PC-3 (cell line): ENCODE measurements around the gene TPCN2. TPM values are rescaled to one million over a fixed set of nuclear protein-coding genes. Genes with fewer than 3 reads are reported as not detected.

Source experiments
- ATAC-seq: fragments of 200-7000 bp; cut with Tn5 transposase; 2 replicates; pipeline ENCODE4 v1.9.1; 2020; ENCODE audit warnings: mild to moderate bottlenecking, moderate library complexity
- BruUV-seq: library from RNA; stranded (reverse); fragments of 400-500 nt; replicated peaks from 2 replicates; lab custom pipeline; 2021; lab: Mats Ljungman, UMichigan
- CTCF ChIA-PET: fragments of 300-600 bp; sonication (Branson Sonifier 250); formaldehyde crosslinking; loops from one replicate; lab custom pipeline; 2022; ENCODE audit warnings: antibody characterized with exemption; lab: Charles Lee
- POLR2A ChIA-PET: fragments of 300-600 bp; sonication (Branson Sonifier 250); formaldehyde crosslinking; loops from one replicate; lab custom pipeline; 2022; ENCODE audit warnings: antibody characterized with exemption; ENCODE audit not compliant: unreplicated experiment; lab: Charles Lee
- DNase-seq: peaks from one replicate; pipeline ENCODE4 v3.0.0-alpha.2; 2015
- H2AFZ ChIP-seq: fragments of 300-600 bp; sonication (generic); 2 replicates; pipeline ENCODE4 v1.6.0; 2016; ENCODE audit warnings: antibody characterized with exemption, low read length
- H3F3A ChIP-seq: fragments of 300-600 bp; sonication (generic); one replicate; pipeline ENCODE4 v1.6.0; 2017; ENCODE audit warnings: antibody characterized with exemption, low read length, control low read depth, mild to moderate bottlenecking; ENCODE audit not compliant: unreplicated experiment
- H3K27ac ChIP-seq: fragments of 300-600 bp; sonication (generic); 2 replicates; pipeline ENCODE4 v1.5.1; 2016; ENCODE audit warnings: mild to moderate bottlenecking, low read length
- H3K27me3 ChIP-seq: fragments of 300-600 bp; sonication (generic); 2 replicates; pipeline ENCODE4 v1.6.1; 2016; ENCODE audit warnings: low read length, mixed read lengths
- H3K36me3 ChIP-seq: fragments of 300-600 bp; sonication (generic); 2 replicates; pipeline ENCODE4 v1.6.1; 2016; ENCODE audit warnings: low read depth, mixed run types, low read length, mixed read lengths
- H3K4me1 ChIP-seq: fragments of 300-600 bp; sonication (generic); 2 replicates; pipeline ENCODE4 v1.5.1; 2016; ENCODE audit warnings: low read length; ENCODE audit not compliant: insufficient read depth
- H3K4me2 ChIP-seq: fragments of 300-600 bp; sonication (generic); 2 replicates; pipeline ENCODE4 v1.6.0; 2016; ENCODE audit warnings: low read length
- H3K4me3 ChIP-seq: fragments of 300-600 bp; sonication (generic); 2 replicates; pipeline ENCODE4 v1.5.1; 2016; ENCODE audit warnings: mild to moderate bottlenecking, low read length, mixed read lengths
- H3K79me2 ChIP-seq: fragments of 300-600 bp; sonication (generic); 2 replicates; pipeline ENCODE4 v1.6.1; 2017; ENCODE audit warnings: low read length, mixed read lengths
- H3K9ac ChIP-seq: fragments of 300-600 bp; sonication (generic); 2 replicates; pipeline ENCODE4 v1.6.0; 2016; ENCODE audit warnings: mild to moderate bottlenecking, low read length
- H3K9me2 ChIP-seq: fragments of 300-600 bp; sonication (generic); replicated peaks from 2 replicates; pipeline ENCODE4 v1.6.1; 2016; ENCODE audit warnings: mixed run types, low read length, mixed read lengths
- H3K9me3 ChIP-seq: fragments of 300-600 bp; sonication (generic); 2 replicates; pipeline ENCODE4 v1.6.1; 2016; ENCODE audit warnings: low read length, mixed read lengths
- H4K20me1 ChIP-seq: fragments of 300-600 bp; sonication (generic); 2 replicates; pipeline ENCODE4 v1.6.1; 2016; ENCODE audit warnings: low read length, mixed read lengths
- EZH2 ChIP-seq: fragments of 300-600 bp; sonication (generic); IDR thresholded peaks from one replicate; pipeline ENCODE4 v1.6.1; 2017; ENCODE audit warnings: antibody characterized with exemption, mild to moderate bottlenecking, low read length; ENCODE audit not compliant: unreplicated experiment
- EZH2phosphoT487 ChIP-seq: fragments of 300-600 bp; sonication (generic); IDR thresholded peaks from 2 replicates; pipeline ENCODE4 v1.6.1; 2018; ENCODE audit warnings: mild to moderate bottlenecking, antibody characterized with exemption, low read length, borderline replicate concordance
- intact Hi-C: fragments of 100-400 bp; cut with micrococcal nuclease; formaldehyde crosslinking; loops from 2 replicates; pipeline ENCODE4 v1.9.0; 2023
- total RNA-seq: library from RNA; depleted of rRNA; stranded (reverse); fragments of >200 nt; gene quantifications from 2 replicates; pipeline ENCODE4 v1.2.3, GENCODE V29; 2014
- TF ChIP-seq, protein P1 (sequence below): fragments of 300-600 bp; sonication (generic); conservative IDR thresholded peaks from 2 replicates; pipeline ENCODE4 v1.5.1; 2017; ENCODE audit warnings: antibody characterized with exemption, low read depth, mild to moderate bottlenecking, low read length

The TPCN2 gene
- total RNA-seq, 1 experiment from 2014 or later = 13.0 TPM

DNA sequence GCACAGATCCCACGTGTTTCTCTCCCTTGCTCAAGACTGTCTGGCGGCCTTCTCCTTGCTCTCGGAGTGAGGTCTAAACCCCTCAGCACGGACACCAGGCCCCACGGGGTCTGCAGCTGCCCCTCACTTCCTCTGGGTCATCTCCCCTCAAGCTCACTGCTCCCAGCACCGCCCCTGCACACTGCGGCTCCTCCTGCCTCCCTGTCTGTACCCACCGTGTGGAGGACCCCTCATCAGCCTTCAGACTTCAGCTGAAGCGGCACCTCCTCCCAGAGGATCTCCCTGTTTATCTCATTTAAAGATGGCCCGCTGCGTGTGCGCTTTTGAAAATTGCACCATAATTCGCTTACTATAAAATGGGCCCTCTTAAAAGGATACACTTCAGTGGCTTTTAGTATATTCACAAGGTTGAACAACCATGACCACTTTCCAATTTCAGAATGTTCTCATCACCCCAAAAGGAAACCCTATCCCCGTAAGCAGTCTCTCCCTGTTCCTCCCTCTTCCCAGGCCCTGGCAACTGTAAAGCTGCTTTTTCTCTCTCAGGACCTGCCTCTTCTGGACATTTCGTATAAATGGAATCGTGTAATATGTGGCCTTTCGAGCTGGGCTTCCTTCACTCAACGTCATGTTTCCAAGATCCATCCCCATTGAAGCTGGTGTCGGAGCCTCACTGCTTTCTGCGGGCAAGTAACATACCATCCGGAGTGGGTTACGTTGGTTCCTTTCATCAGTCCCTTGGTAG lies 14.4 kb upstream of the TPCN2 start:
- H3K36me3 ChIP-seq = no peaks in the 10 kb centered on the region
- no peaks in the 10 kb centered on the region for H3K9me3 ChIP-seq
- H3K4me3 ChIP-seq = no peak overlapping the region
- no peak for ATAC-seq
- H3F3A ChIP-seq = no peaks in the 10 kb centered on the region
- CTCF ChIA-PET = no interaction called here
- intact Hi-C loops = no loop called here
- no peak overlapping the region for H3K4me2 ChIP-seq
- no peak for DNase-seq
- H3K9ac ChIP-seq = no peak overlapping the region
- no peaks in the 10 kb centered on the region for H3K4me1 ChIP-seq
- no peaks in the 10 kb centered on the region for H3K9me2 ChIP-seq
- H2AFZ ChIP-seq = no peak overlapping the region
- POLR2A ChIA-PET = no interaction called here
- H3K27ac ChIP-seq = no peak overlapping the region
- TF ChIP-seq, protein P1, sequence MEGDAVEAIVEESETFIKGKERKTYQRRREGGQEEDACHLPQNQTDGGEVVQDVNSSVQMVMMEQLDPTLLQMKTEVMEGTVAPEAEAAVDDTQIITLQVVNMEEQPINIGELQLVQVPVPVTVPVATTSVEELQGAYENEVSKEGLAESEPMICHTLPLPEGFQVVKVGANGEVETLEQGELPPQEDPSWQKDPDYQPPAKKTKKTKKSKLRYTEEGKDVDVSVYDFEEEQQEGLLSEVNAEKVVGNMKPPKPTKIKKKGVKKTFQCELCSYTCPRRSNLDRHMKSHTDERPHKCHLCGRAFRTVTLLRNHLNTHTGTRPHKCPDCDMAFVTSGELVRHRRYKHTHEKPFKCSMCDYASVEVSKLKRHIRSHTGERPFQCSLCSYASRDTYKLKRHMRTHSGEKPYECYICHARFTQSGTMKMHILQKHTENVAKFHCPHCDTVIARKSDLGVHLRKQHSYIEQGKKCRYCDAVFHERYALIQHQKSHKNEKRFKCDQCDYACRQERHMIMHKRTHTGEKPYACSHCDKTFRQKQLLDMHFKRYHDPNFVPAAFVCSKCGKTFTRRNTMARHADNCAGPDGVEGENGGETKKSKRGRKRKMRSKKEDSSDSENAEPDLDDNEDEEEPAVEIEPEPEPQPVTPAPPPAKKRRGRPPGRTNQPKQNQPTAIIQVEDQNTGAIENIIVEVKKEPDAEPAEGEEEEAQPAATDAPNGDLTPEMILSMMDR = no peak
- TF ChIP-seq EZH2 = no peak
- TF ChIP-seq EZH2phosphoT487 = no peak
- no peaks in the 10 kb centered on the region for H3K79me2 ChIP-seq
- no peaks in the 10 kb centered on the region for H3K27me3 ChIP-seq
- BruUV-seq = no TSS peak
- H4K20me1 ChIP-seq = no peaks in the 10 kb centered on the region

DNA sequence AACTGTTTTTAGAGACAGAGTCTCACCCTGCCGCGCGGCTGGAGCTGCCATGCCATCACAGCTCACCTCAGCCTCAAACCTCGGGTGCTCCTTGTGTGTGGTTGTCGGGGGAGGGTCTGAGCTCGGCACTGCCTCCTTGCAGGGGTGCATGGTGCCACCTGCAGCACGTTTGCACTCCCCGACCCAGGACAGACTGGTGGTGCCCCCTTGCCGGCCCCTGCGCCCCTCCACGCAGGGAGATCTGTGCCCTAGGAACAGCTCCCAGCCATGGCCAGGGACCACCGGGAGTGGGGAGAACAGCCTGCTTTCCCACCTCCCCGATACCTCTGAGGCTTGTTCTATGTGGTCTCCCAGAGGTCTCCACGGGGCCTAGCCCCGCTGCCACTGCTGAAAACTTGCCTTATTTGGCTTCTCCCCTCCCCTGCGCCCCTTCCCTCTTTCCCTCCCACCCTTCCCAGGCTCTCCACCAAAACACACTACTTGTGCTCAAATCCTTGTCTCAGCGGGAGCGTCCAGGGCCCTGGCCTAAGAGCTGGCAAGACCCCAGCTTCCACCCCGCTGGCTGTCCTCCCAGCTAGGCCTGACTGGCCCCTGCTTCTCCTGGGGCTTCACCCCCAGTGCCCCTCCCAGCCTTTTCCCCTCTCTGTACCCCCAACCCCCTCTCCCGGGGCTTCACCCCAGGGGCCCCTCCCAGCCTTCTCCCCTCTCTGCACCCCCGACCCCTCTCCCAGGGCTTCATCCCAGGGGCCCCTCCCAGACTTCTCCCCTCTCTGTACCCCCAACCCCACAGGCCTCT lies 13.4 kb upstream of the TPCN2 start:
- Histone ChIP-seq H4K20me1 (no peaks in the 10 kb centered on the region), H3K27ac (no peak overlapping the region), H3K4me2 (no peak overlapping the region), H3K4me1 (no peaks in the 10 kb centered on the region), H3K79me2 (no peaks in the 10 kb centered on the region), H3K9me2 (no peaks in the 10 kb centered on the region), H3K9me3 (no peaks in the 10 kb centered on the region), H3K9ac (no peak overlapping the region), H3F3A (no peaks in the 10 kb centered on the region), H2AFZ (no peak overlapping the region), H3K4me3 (no peak overlapping the region), H3K27me3 (no peaks in the 10 kb centered on the region), H3K36me3 (no peaks in the 10 kb centered on the region)
- intact Hi-C loops = no loop called here
- CTCF ChIA-PET = no interaction called here
- TF ChIP-seq EZH2 (no peak), EZH2phosphoT487 (no peak)
- TF ChIP-seq, protein P1 = no peak
- ATAC-seq (no peak), DNase-seq (no peak)
- POLR2A ChIA-PET = no interaction called here
- no TSS peak for BruUV-seq

DNA sequence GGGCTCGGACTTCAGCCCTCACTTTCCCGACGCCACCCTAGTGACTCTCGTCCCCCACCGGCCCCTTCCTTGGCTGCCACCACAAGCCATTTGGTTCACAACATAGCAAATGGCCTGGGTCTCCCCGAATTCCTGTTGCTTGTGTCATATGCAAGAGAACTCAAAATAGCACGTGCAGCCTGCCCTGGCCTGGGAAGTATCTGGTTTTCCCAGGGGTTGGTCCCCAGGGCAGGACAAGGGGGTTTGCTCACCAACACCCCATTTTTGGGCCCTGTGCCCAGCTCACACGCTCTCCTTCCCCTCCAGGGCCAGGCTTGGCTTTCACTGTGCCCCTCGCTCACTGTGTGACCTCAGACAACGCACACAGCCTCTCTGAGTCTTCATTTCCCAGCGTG lies 12.8 kb upstream of the TPCN2 start:
- intact Hi-C loops = no loop called here
- Histone ChIP-seq H3K9me3 (no peaks in the 10 kb centered on the region), H3K79me2 (no peaks in the 10 kb centered on the region), H3K36me3 (no peaks in the 10 kb centered on the region), H3K4me2 (no peak overlapping the region), H3K27me3 (no peaks in the 10 kb centered on the region), H3K27ac (no peak overlapping the region), H3F3A (no peaks in the 10 kb centered on the region), H3K9ac (no peak overlapping the region), H4K20me1 (no peaks in the 10 kb centered on the region), H2AFZ (no peak overlapping the region), H3K4me1 (no peaks in the 10 kb centered on the region), H3K4me3 (no peak overlapping the region), H3K9me2 (no peaks in the 10 kb centered on the region)
- TF ChIP-seq, protein P1 = no peak
- DNase-seq = no peak
- no TSS peak for BruUV-seq
- ATAC-seq = no peak
- POLR2A ChIA-PET = no interaction called here
- CTCF ChIA-PET = no interaction called here
